ENCODE data around the gene NACAD.

The NACAD gene

GRCh38 chr7:45133352-45133751 lies 44.6 kb upstream of the NACAD start:
- H3K36me3 ChIP-seq (ENCODE audit: control insufficient read depth, low read length): no peaks in the 10 kb centered on the region
- H3K27ac ChIP-seq (ENCODE audit: low read depth, low read length): no peak overlapping the region
- H3K79me2 ChIP-seq (ENCODE audit: control insufficient read depth, low read length): no peaks in the 10 kb centered on the region
- H4K20me1 ChIP-seq (ENCODE audit: control insufficient read depth, insufficient read depth, low read depth, low read length): no peaks in the 10 kb centered on the region
- no peaks in the 10 kb centered on the region for H3K9me2 ChIP-seq (replicated peaks; ENCODE audit: control insufficient read depth, low read length)
- peaks cover 14% of the 10 kb centered on the region for H3K4me1 ChIP-seq (ENCODE audit: control insufficient read depth, low read length)
- no peak overlapping the region for H3K4me3 ChIP-seq (ENCODE audit: low read length)
- H3K4me2 ChIP-seq (ENCODE audit: low read length): no peak overlapping the region
- no peaks in the 10 kb centered on the region for H3K9me3 ChIP-seq (ENCODE audit: control insufficient read depth, insufficient read depth, low read length)
- no peaks in the 10 kb centered on the region for H3K27me3 ChIP-seq (ENCODE audit: control insufficient read depth, low read length)
- TF ChIP-seq CTCF (IDR thresholded peaks at IDR 0.05; ENCODE audit: low read depth, low read length, poor library complexity, severe bottlenecking): no peak
- no peak for TF ChIP-seq EZH2phosphoT487 (IDR thresholded peaks at IDR 0.05; ENCODE audit: borderline replicate concordance, low read length)
- H3F3A ChIP-seq (ENCODE audit: control insufficient read depth, insufficient read depth): peaks cover 4% of the 10 kb centered on the region; the same call in 1 of the 2 replicates

- H3K27ac ChIP-seq (ENCODE audit: low read depth, low read length): no peak overlapping the region
- no peaks in the 10 kb centered on the region for H3K36me3 ChIP-seq (ENCODE audit: control insufficient read depth, low read length)
- TF ChIP-seq EZH2phosphoT487 (IDR thresholded peaks at IDR 0.05; ENCODE audit: borderline replicate concordance, low read length) (no peak), CTCF (IDR thresholded peaks at IDR 0.05; ENCODE audit: low read depth, low read length, poor library complexity, severe bottlenecking) (no peak)
- no peaks in the 10 kb centered on the region for H3K9me3 ChIP-seq (ENCODE audit: control insufficient read depth, insufficient read depth, low read length)
- H3K4me2 ChIP-seq (ENCODE audit: low read length): no peak overlapping the region
- peaks cover 4% of the 10 kb centered on the region; the same call in 1 of the 2 replicates for H3F3A ChIP-seq (ENCODE audit: control insufficient read depth, insufficient read depth)
- no peaks in the 10 kb centered on the region for H3K79me2 ChIP-seq (ENCODE audit: control insufficient read depth, low read length)
- H3K4me3 ChIP-seq (ENCODE audit: low read length): no peak overlapping the region
- H3K27me3 ChIP-seq (ENCODE audit: control insufficient read depth, low read length): no peaks in the 10 kb centered on the region
- peaks cover 8% of the 10 kb centered on the region for H3K4me1 ChIP-seq (ENCODE audit: control insufficient read depth, low read length)
- H3K9me2 ChIP-seq (replicated peaks; ENCODE audit: control insufficient read depth, low read length): no peaks in the 10 kb centered on the region
- H4K20me1 ChIP-seq (ENCODE audit: control insufficient read depth, insufficient read depth, low read depth, low read length): no peaks in the 10 kb centered on the region
Observed at GRCh38 chr7:45132708-45133320, 44.0 kb upstream of the NACAD start.

GRCh38 chr7:45131891-45132290 lies 43.1 kb upstream of the NACAD start:
- no peak overlapping the region for H3K4me3 ChIP-seq (ENCODE audit: low read length)
- H3K4me2 ChIP-seq (ENCODE audit: low read length): no peak overlapping the region
- TF ChIP-seq CTCF (IDR thresholded peaks at IDR 0.05; ENCODE audit: low read depth, low read length, poor library complexity, severe bottlenecking): no peak
- no peak for TF ChIP-seq EZH2phosphoT487 (IDR thresholded peaks at IDR 0.05; ENCODE audit: borderline replicate concordance, low read length)
- no peaks in the 10 kb centered on the region for H3K27me3 ChIP-seq (ENCODE audit: control insufficient read depth, low read length)
- H3K9me2 ChIP-seq (replicated peaks; ENCODE audit: control insufficient read depth, low read length): no peaks in the 10 kb centered on the region
- H3K36me3 ChIP-seq (ENCODE audit: control insufficient read depth, low read length): no peaks in the 10 kb centered on the region
- peaks cover 7% of the 10 kb centered on the region for H3K4me1 ChIP-seq (ENCODE audit: control insufficient read depth, low read length)
- 0 out of 2 replicates have a peak, but pooled peaks cover 2% of the 10 kb centered on the region for H3F3A ChIP-seq (ENCODE audit: control insufficient read depth, insufficient read depth)
- no peaks in the 10 kb centered on the region for H4K20me1 ChIP-seq (ENCODE audit: control insufficient read depth, insufficient read depth, low read depth, low read length)
- H3K79me2 ChIP-seq (ENCODE audit: control insufficient read depth, low read length): no peaks in the 10 kb centered on the region
- no peak overlapping the region for H3K27ac ChIP-seq (ENCODE audit: low read depth, low read length)
- no peaks in the 10 kb centered on the region for H3K9me3 ChIP-seq (ENCODE audit: control insufficient read depth, insufficient read depth, low read length)

All from DOHH2 (cell line).